ENCODE data around the gene MC2R.

DNA sequence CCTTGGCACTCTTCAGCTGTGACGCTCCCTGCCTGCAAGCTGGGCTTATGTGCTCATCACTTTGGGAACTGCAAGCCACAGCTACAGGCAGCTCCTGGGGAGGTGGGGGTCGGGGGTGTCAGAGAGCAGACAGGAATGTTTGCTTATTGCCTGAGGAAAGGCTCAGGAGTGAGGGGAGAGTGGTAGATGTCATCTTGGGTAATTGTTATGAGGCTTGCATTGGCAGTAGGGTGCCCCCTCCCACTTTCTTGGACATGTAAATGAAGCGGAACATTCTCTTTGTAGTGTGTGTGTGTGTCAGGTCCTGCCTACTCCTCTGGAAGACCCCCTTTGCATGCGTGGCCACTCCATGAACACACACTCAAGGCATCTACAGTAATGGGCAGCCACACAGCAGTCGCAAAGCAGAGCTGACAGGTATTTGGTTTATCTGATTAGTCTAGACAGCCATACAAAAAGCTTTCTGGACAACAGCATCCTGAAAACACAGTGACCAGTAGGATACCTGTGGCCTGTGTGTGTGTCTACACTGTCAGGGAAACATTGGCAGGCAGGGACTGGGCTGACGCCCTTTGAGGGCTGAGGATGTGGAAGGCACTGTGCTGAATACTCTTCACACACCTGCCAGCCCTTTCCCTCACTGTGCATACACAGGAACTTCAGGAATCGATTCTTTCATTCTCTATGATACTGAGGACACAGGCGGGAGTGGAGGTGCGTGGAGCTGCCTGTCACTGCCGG is 17.1 kb upstream of the MC2R start:
- TF ChIP-seq, protein P1, sequence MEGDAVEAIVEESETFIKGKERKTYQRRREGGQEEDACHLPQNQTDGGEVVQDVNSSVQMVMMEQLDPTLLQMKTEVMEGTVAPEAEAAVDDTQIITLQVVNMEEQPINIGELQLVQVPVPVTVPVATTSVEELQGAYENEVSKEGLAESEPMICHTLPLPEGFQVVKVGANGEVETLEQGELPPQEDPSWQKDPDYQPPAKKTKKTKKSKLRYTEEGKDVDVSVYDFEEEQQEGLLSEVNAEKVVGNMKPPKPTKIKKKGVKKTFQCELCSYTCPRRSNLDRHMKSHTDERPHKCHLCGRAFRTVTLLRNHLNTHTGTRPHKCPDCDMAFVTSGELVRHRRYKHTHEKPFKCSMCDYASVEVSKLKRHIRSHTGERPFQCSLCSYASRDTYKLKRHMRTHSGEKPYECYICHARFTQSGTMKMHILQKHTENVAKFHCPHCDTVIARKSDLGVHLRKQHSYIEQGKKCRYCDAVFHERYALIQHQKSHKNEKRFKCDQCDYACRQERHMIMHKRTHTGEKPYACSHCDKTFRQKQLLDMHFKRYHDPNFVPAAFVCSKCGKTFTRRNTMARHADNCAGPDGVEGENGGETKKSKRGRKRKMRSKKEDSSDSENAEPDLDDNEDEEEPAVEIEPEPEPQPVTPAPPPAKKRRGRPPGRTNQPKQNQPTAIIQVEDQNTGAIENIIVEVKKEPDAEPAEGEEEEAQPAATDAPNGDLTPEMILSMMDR (IDR thresholded peaks at IDR 0.05) = no peak
- no peak for TF ChIP-seq POLR2A (IDR thresholded peaks at IDR 0.05)

All from uterus (tissue), 2 donors.